HUES6 (cell line): ENCODE results near the gene MYOG.

Experiments used
- H3K27ac ChIP-seq: 2 replicates; pipeline ENCODE4 v1.7.0; 2013; ENCODE audit warnings: low read depth, mild to moderate bottlenecking, low read length, inconsistent platforms
- H3K27me3 ChIP-seq: 2 replicates; pipeline ENCODE4 v1.6.1; 2013; ENCODE audit warnings: low read length; ENCODE audit not compliant: control insufficient read depth, insufficient read depth
- H3K36me3 ChIP-seq: 2 replicates; pipeline ENCODE4 v1.6.1; 2013; ENCODE audit warnings: low read length; ENCODE audit not compliant: control insufficient read depth, insufficient read depth
- H3K4me1 ChIP-seq: 2 replicates; pipeline ENCODE4 v1.6.1; 2013; ENCODE audit warnings: low read length; ENCODE audit not compliant: control insufficient read depth, insufficient read depth
- H3K4me3 ChIP-seq: 2 replicates; pipeline ENCODE4 v1.5.1; 2013; ENCODE audit warnings: low read depth, low read length
- H3K9ac ChIP-seq: one replicate; pipeline ENCODE4 v1.6.1; 2013; ENCODE audit warnings: mild to moderate bottlenecking, low read length
- H3K9me3 ChIP-seq: 2 replicates; pipeline ENCODE4 v1.6.1; 2013; ENCODE audit warnings: low read depth, low read length; ENCODE audit not compliant: control insufficient read depth, insufficient read depth

The MYOG gene

DNA sequence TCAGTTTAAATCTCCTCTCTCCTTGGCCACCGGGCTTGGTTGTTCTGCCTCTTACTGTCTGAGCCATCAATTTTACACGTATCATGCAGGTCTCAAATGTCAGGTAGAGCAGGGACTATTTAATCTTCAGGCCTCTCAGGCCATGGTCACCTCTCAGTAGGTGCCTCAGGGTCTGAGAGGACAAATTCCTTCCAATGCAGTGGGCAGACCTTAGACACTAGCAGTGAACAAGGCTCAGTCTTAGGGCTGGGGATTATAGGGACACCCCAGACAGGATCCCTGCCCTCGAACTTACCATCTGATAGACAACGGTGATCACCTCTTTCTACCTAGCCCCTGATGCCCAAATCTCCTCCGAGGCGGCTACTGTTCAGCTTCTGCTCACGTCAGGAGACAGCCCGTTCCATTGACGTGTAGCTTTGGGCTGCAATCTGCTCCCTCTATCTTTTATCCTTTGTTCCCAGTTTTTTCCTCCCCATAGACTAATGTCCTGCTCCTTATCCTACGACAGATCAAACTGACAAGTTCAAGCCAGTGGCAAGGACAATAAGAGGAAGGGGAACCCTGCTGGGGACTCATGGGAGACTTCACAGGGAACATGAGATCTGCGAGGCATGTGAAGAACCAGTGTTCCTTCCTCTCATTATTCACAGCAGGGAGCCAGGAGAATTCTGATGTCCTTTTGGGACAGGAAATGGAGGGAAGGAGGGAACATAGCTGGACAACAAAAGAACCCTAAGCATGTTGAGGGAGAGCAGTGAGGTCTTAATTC lies 1.4 kb upstream of the MYOG start:
- no peaks in the 10 kb centered on the region for H3K27me3 ChIP-seq

GRCh38 chr1:203084588-203085527 lies 954 bp downstream of the MYOG start:
- Histone ChIP-seq H3K9ac (no peak overlapping the region), H3K9me3 (no peaks in the 10 kb centered on the region), H3K27ac (no peak overlapping the region), H3K4me1 (peaks cover 31% of the 10 kb centered on the region), H3K4me3 (no peak overlapping the region), H3K36me3 (no peaks in the 10 kb centered on the region), H3K27me3 (no peaks in the 10 kb centered on the region)

More for the DNA sequence above, 1.4 kb upstream of the MYOG start:
- Histone ChIP-seq H3K9ac (no peak overlapping the region), H3K4me3 (no peak overlapping the region), H3K9me3 (no peaks in the 10 kb centered on the region), H3K36me3 (no peaks in the 10 kb centered on the region), H3K4me1 (peaks cover 20% of the 10 kb centered on the region), H3K27ac (no peak overlapping the region)

GRCh38 chr1:203083463-203083921 lies 2.3 kb downstream of the MYOG start:
- H3K4me3 ChIP-seq = no peak overlapping the region
- H3K4me1 ChIP-seq = peaks cover 31% of the 10 kb centered on the region
- H3K27me3 ChIP-seq = 0 out of 2 replicates have a peak, but pooled peaks cover 4% of the 10 kb centered on the region
- H3K9ac ChIP-seq = no peak overlapping the region
- no peaks in the 10 kb centered on the region for H3K9me3 ChIP-seq
- no peaks in the 10 kb centered on the region for H3K36me3 ChIP-seq
- H3K27ac ChIP-seq = no peak overlapping the region

DNA sequence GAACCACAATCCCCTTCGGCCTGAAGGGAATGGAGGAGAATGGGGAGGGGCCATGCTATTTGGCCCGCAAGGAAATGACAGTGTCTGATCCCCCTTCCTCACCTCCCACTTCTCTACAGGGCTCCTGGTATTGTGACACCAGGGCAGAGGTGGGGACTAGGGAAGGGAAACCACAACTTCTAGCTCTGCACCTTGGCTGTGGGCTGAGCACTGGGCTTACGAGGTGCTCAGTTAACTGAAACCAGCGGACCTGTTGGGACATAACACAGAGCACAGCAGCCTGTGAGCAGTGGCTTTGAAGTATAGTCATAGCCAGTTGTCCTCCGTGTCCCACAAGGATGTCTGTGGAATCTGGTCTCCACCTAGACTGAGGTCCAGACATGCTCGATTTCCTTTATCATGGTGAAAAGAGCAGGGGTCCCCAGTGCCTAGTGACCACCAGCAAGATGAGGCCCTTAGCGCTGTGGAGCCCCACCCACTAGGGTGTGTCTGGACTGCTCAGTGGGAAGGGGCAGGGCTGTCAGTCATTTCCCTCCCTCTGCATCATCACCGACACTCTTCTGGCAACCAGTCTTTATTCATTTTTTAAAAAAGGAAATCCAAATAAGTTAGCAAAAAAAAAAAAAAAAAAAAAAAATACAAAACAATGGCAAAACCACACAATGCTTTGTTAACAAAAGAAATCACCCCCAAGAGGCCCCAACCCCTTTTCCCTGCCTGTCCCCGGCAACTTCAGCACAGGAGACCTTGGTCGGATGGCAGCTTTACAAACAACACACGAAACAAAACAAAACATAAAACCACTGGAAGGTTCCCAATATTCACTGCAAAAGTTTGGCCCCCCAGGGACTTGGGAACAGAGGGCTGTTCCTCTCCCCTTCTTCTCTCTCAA lies 3.0 kb downstream of the MYOG start:
- no peaks in the 10 kb centered on the region for H3K9me3 ChIP-seq
- H3K27me3 ChIP-seq = peaks cover 10% of the 10 kb centered on the region
- no peak overlapping the region for H3K27ac ChIP-seq
- no peak overlapping the region for H3K9ac ChIP-seq
- H3K4me3 ChIP-seq = no peak overlapping the region
- H3K36me3 ChIP-seq = no peaks in the 10 kb centered on the region
- peaks cover 31% of the 10 kb centered on the region for H3K4me1 ChIP-seq

- Histone ChIP-seq H3K9me3 (no peaks in the 10 kb centered on the region), H3K4me3 (no peak overlapping the region), H3K36me3 (no peaks in the 10 kb centered on the region), H3K4me1 (peaks cover 28% of the 10 kb centered on the region), H3K9ac (no peak overlapping the region), H3K27me3 (peaks cover 16% of the 10 kb centered on the region), H3K27ac (no peak overlapping the region)
Observed at GRCh38 chr1:203082231-203082505, 3.6 kb downstream of the MYOG start.

DNA sequence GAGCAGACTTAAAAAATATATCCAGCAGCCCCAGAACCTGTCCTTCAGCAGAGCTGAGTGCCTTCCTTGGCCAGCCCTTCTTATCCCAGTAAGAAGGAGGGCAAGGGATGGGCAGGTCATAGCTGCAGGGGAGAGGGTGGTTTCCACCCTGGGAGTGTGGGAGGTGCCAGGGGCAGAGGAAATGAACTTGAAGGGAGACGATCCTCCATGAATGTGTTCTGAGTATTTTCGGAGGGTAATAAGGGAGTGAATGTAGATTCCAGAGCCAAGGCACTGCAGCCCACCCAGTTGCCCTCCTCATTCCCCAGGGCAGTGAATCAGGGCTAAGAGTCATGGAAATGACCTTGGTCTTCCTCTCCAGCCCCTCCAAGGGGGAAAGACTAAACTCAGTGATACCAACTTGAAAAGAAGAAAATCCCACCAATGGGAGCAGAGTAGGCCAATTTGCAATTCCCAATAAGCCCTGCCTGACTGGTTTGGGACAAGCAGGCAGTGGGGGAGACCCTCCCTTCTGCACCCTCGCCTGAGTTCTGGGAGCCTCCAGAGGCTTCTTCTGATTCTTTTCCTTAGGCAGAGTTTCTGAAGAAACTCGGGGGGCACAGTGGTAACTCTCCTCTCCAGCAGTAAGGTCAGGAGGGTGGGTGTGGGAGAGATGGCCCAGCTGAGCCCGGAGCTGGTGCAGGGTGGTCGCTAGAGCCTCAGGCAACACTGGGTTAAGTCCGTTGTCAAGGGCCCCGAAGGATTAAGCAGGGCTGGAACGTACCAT lies 4.2 kb downstream of the MYOG start:
- no peaks in the 10 kb centered on the region for H3K9me3 ChIP-seq
- H3K4me3 ChIP-seq = no peak overlapping the region
- H3K9ac ChIP-seq = no peak overlapping the region
- H3K36me3 ChIP-seq = no peaks in the 10 kb centered on the region
- peaks cover 22% of the 10 kb centered on the region for H3K27me3 ChIP-seq
- H3K4me1 ChIP-seq = peaks cover 25% of the 10 kb centered on the region
- H3K27ac ChIP-seq = no peak overlapping the region

- no peaks in the 10 kb centered on the region for H3K9me3 ChIP-seq
- H3K9ac ChIP-seq = no peak overlapping the region
- no peaks in the 10 kb centered on the region for H3K36me3 ChIP-seq
- no peak overlapping the region for H3K27ac ChIP-seq
- H3K4me3 ChIP-seq = no peak overlapping the region
- H3K27me3 ChIP-seq = peaks cover 33% of the 10 kb centered on the region
- H3K4me1 ChIP-seq = peaks cover 22% of the 10 kb centered on the region
Observed at GRCh38 chr1:203080456-203080855, 5.4 kb downstream of the MYOG start.

- no peak overlapping the region for H3K4me3 ChIP-seq
- H3K9me3 ChIP-seq = no peaks in the 10 kb centered on the region
- no peaks in the 10 kb centered on the region for H3K36me3 ChIP-seq
- peaks cover 21% of the 10 kb centered on the region for H3K4me1 ChIP-seq
- H3K9ac ChIP-seq = no peak overlapping the region
- H3K27ac ChIP-seq = no peak overlapping the region
- H3K27me3 ChIP-seq = peaks cover 53% of the 10 kb centered on the region
Observed at GRCh38 chr1:203078478-203078877, 7.3 kb downstream of the MYOG start.

DNA sequence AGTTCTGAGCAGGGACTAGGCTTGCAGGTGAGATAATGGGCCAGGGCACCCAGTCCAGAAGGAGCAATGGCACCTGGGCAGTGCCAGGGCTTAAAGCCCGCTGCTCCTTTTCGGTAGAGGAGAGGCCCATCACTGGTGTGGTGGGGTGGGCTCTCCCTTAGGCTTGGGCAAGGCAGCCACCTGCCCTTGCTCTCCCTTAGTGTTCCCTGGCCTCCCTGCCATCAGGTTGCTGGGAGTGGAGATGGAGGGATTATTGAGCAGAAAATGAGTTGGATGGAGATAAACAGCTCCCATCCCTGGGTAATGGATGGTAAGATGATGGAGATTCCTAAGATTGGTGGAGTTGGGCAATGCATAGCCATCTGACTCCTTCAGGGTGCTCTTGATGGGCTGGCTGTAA lies 7.9 kb downstream of the MYOG start:
- Histone ChIP-seq H3K9ac (no peak overlapping the region), H3K27ac (no peak overlapping the region), H3K4me3 (no peak overlapping the region), H3K27me3 (peaks cover 54% of the 10 kb centered on the region), H3K36me3 (no peaks in the 10 kb centered on the region), H3K4me1 (peaks cover 21% of the 10 kb centered on the region), H3K9me3 (no peaks in the 10 kb centered on the region)

DNA sequence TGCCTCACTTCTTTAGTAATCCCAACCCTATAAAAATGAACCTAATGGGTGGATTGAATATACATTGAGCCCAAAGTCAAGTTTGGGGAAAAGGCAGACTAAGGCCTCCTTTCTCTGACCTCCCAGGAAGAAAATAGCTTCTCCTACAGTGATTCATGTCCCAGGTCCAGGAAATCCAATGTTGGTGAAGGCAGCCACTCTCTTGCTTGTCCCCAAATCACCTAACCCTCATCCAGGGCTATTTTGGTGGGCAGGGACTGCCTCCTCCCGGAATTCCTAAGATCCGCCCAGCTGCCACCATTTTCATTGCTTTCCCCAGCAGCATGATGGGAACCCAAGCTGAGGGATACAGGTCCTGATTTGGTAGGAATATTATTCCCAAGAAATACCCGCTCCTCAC lies 8.4 kb downstream of the MYOG start:
- H3K9ac ChIP-seq = no peak overlapping the region
- peaks cover 16% of the 10 kb centered on the region for H3K4me1 ChIP-seq
- no peak overlapping the region for H3K4me3 ChIP-seq
- H3K9me3 ChIP-seq = no peaks in the 10 kb centered on the region
- no peak overlapping the region for H3K27ac ChIP-seq
- H3K27me3 ChIP-seq = peaks cover 54% of the 10 kb centered on the region
- H3K36me3 ChIP-seq = no peaks in the 10 kb centered on the region
